ENCODE measurements around the gene COL11A1. TPM values are rescaled to one million over a fixed set of nuclear protein-coding genes. Genes with fewer than 3 reads are reported as not detected.
"Not testable (repeated sequence)": the region's sequence is repeated elsewhere in the genome, so short reads cannot be mapped to it uniquely, and the experiment has no call there.

Gene COL11A1
- total RNA-seq, 1 experiment from 2014 or later: 0.05 TPM

DNA sequence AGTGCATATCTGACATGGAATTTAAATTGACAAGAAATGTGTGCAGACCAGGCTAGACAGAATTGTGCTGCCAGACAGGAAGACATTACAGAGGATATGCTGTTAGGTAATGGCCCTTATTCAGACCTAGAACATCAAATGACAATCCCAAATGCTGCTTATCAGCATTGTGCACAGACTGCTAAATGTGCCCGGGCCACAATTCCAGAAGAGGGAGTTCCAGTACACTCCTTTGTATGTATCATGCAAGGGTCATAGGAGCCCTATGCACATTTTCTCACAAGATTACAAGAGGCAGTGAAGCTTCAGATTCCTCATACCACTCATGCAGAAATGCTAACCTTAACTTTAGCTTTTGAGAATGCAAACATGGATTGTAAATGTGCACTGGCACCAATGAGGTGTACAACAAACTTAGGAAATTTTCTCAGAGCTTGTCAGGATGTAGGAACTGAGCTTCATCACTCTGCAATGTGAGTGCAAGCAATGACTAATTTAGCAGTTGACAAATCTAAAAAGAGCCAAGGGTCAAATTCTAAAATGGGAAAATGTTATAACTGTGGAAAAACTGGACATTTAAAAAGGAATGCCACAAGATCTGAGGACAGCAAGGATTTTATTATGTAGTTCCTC is 273.5 kb downstream of the COL11A1 start:
- Histone ChIP-seq H4K20me1 (ENCODE audit: insufficient read depth) (no peaks in the 10 kb centered on the region), H3K9me3 (ENCODE audit: control insufficient read depth in 1 of 2, insufficient read depth in 1 of 2, low read depth in 1 of 2, low read length in 2 of 2) (no peaks in the 10 kb centered on the region; a peak in 1 of 4 replicates), H3K4me2 (ENCODE audit: low read length) (no peak overlapping the region), H3K79me2 (ENCODE audit: insufficient read depth, low read length) (no peaks in the 10 kb centered on the region), H3K36me3 (ENCODE audit: control insufficient read depth in 1 of 2, insufficient read depth in 2 of 2, low read length in 2 of 2) (no peaks in the 10 kb centered on the region), H3K4me1 (ENCODE audit: control insufficient read depth in 1 of 2, insufficient read depth in 2 of 2, low read length in 2 of 2) (no peaks in the 10 kb centered on the region), H2AFZ (ENCODE audit: low read depth, low read length, poor library complexity, severe bottlenecking) (no peak overlapping the region), H3K27ac (ENCODE audit: low read depth, low read length) (no peak overlapping the region), H3K9ac (ENCODE audit: low read length) (no peak overlapping the region), H3K27me3 (ENCODE audit: insufficient read depth, low read length) (no peaks in the 10 kb centered on the region), H3K4me3 (replicated peaks in 1 of 2; ENCODE audit: low read depth in 1 of 2, low read length in 2 of 2) (no peak overlapping the region), H3K9me2 (ENCODE audit: insufficient read depth) (no peaks in the 10 kb centered on the region)
- no TSS peak for BruUV-seq (replicated peaks)
- ChIA-PET CTCF (no interaction called here), RAD21 (ENCODE audit: low non-redundant PET in 1 of 2, low total read pairs in 2 of 2, uncharacterized antibody in 2 of 2, unreplicated experiment in 2 of 2) (no interaction called here), POLR2A (no interaction called here)
- TF ChIP-seq YY1 (IDR thresholded peaks at IDR 0.05; ENCODE audit: extremely low read depth, insufficient replicate concordance, low read depth, low read length) (no peak), JUND (IDR thresholded peaks at IDR 0.05) (no peak), RAD21 (IDR thresholded peaks at IDR 0.05; ENCODE audit: low read depth) (no peak)
- intact Hi-C loops (cut with micrococcal nuclease): no loop called here
- DNase-seq (ENCODE audit: low read depth, low spot score): no peak
- ATAC-seq: no peak

DNA sequence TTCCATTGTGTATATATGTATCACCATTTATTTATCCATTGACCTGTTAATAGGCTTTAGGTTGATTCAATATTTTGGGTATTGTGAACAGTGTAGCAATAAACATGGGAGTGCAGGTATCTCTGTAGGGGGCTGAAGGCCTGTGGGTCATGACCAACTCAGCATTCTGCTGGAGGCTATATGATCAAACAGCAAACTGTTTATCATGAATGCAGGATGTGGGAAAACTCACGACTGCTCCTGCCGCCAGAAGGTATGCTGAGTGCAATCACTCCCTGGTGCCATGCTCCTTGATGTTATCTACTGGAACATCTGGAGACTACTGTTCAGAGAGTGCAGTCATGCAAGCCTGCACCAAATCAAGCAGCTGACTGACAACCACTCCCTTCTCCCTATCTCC is 275.2 kb downstream of the COL11A1 start:
- intact Hi-C loops (cut with micrococcal nuclease): no loop called here
- no peaks in the 10 kb centered on the region for H3K9me3 ChIP-seq (ENCODE audit: control insufficient read depth in 1 of 2, insufficient read depth in 1 of 2, low read depth in 1 of 2, low read length in 2 of 2)
- CTCF ChIA-PET: no interaction called here
- H3K27ac ChIP-seq (ENCODE audit: low read depth, low read length): no peak overlapping the region
- no peaks in the 10 kb centered on the region for H3K79me2 ChIP-seq (ENCODE audit: insufficient read depth, low read length)
- no peak overlapping the region for H3K4me3 ChIP-seq (replicated peaks in 1 of 2; ENCODE audit: low read depth in 1 of 2, low read length in 2 of 2)
- no peak for TF ChIP-seq EZH2 (IDR thresholded peaks at IDR 0.05)
- TF ChIP-seq TCF7L2 (IDR thresholded peaks at IDR 0.05; ENCODE audit: borderline replicate concordance, extremely low read depth, insufficient read depth, insufficient read length): no peak
- TF ChIP-seq EGR1 (IDR thresholded peaks at IDR 0.05; ENCODE audit: low read depth): no peak
- no peak for TF ChIP-seq JUND (IDR thresholded peaks at IDR 0.05)
- no peak for TF ChIP-seq POLR2AphosphoS5 (IDR thresholded peaks at IDR 0.05; ENCODE audit: low read depth, low read length)
- TF ChIP-seq, protein P1, sequence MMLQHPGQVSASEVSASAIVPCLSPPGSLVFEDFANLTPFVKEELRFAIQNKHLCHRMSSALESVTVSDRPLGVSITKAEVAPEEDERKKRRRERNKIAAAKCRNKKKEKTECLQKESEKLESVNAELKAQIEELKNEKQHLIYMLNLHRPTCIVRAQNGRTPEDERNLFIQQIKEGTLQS (IDR thresholded peaks at IDR 0.05): no peak
- TF ChIP-seq SIN3A (IDR thresholded peaks at IDR 0.05; ENCODE audit: low read depth): no peak
- BruUV-seq (replicated peaks): no TSS peak
- no peaks in the 10 kb centered on the region for H3K36me3 ChIP-seq (ENCODE audit: control insufficient read depth in 1 of 2, insufficient read depth in 2 of 2, low read length in 2 of 2)
- no peak for ATAC-seq
- no peaks in the 10 kb centered on the region for H4K20me1 ChIP-seq (ENCODE audit: insufficient read depth)
- no peak for DNase-seq (ENCODE audit: low read depth, low spot score)
- no peaks in the 10 kb centered on the region for H3K9me2 ChIP-seq (ENCODE audit: insufficient read depth)
- POLR2A ChIA-PET: no interaction called here
- no peaks in the 10 kb centered on the region for H3K4me1 ChIP-seq (ENCODE audit: control insufficient read depth in 1 of 2, insufficient read depth in 2 of 2, low read length in 2 of 2)
- H3K4me2 ChIP-seq (ENCODE audit: low read length): no peak overlapping the region
- no peak overlapping the region for H3K9ac ChIP-seq (ENCODE audit: low read length)
- H3K27me3 ChIP-seq (ENCODE audit: insufficient read depth, low read length): no peaks in the 10 kb centered on the region
- RAD21 ChIA-PET (ENCODE audit: low non-redundant PET in 1 of 2, low total read pairs in 2 of 2, uncharacterized antibody in 2 of 2, unreplicated experiment in 2 of 2): no interaction called here
- H2AFZ ChIP-seq (ENCODE audit: low read depth, low read length, poor library complexity, severe bottlenecking): no peak overlapping the region

DNA sequence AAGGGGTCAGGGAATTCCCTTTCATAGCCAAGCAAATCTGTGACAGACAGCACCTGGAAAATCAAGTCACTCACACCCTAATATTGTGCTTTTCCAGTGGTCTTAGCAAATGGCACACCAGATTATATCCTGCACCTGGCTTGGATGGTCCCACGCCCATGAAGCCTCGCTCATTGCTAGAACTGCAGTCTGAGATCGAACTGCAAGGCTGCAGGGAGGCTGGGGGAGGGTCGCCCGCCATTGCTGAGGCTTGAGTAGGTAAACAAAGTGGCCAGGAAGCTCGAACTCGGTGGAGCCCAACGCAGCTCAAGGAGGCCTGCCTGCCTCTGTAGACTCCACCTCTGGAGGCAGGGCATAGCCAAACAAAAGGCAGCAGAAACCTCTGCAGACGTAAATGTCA is 281.6 kb downstream of the COL11A1 start:
- H3K27me3 ChIP-seq (ENCODE audit: insufficient read depth, low read length); H3K4me2 ChIP-seq (ENCODE audit: low read length); RAD21 ChIA-PET (ENCODE audit: low non-redundant PET in 1 of 2, low total read pairs in 2 of 2, uncharacterized antibody in 2 of 2, unreplicated experiment in 2 of 2); intact Hi-C loops (cut with micrococcal nuclease); H2AFZ ChIP-seq (ENCODE audit: low read depth, low read length, poor library complexity, severe bottlenecking); H3K9ac ChIP-seq (ENCODE audit: low read length); H4K20me1 ChIP-seq (ENCODE audit: insufficient read depth); ATAC-seq; H3K27ac ChIP-seq (ENCODE audit: low read depth, low read length); H3K4me1 ChIP-seq (ENCODE audit: control insufficient read depth in 1 of 2, insufficient read depth in 2 of 2, low read length in 2 of 2); H3K79me2 ChIP-seq (ENCODE audit: insufficient read depth, low read length); H3K9me3 ChIP-seq (ENCODE audit: control insufficient read depth in 1 of 2, insufficient read depth in 1 of 2, low read depth in 1 of 2, low read length in 2 of 2); BruUV-seq (replicated peaks); POLR2A ChIA-PET; H3K4me3 ChIP-seq (replicated peaks in 1 of 2; ENCODE audit: low read depth in 1 of 2, low read length in 2 of 2); CTCF ChIA-PET; DNase-seq (ENCODE audit: low read depth, low spot score); H3K36me3 ChIP-seq (ENCODE audit: control insufficient read depth in 1 of 2, insufficient read depth in 2 of 2, low read length in 2 of 2); H3K9me2 ChIP-seq (ENCODE audit: insufficient read depth): not testable (repeated sequence)
